ENCODE results near the gene IGSF21.

The IGSF21 gene

GRCh38 chr1:18253093-18253492 is 145.5 kb downstream of the IGSF21 start:
- in situ Hi-C loops (cut with HindIII; ENCODE audit: low sequenced_read_pairs), result no loop called here

- in situ Hi-C loops (cut with HindIII; ENCODE audit: low sequenced_read_pairs), result no loop called here
These were observed 149.0 kb downstream of the IGSF21 start for GRCh38 chr1:18256282-18257235.

- in situ Hi-C loops (cut with HindIII; ENCODE audit: low sequenced_read_pairs), result no loop called here
These were observed 150.2 kb downstream of the IGSF21 start for GRCh38 chr1:18257778-18258177.

GRCh38 chr1:18261891-18262290 is 154.3 kb downstream of the IGSF21 start:
- in situ Hi-C loops (cut with HindIII; ENCODE audit: low sequenced_read_pairs), result no loop called here

DNA sequence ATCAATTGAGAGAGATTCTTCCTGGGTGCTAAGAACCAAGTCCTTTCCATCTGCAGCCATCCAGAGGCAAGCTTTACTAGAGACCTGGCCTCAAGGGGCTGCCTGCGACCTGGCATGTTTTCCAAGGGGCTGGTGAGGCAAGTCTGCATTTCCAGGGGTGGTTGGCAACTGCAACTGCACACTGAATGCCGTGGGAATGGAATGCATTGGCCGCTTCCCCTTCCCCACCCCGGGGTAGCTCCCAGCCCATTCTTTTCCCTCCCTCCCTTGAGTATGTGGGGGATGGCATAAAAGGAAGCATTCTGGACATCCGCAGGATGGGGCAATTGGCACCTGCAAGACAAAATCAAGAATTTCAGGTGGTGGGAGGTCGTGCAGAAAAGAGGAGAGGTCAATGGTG is 155.1 kb downstream of the IGSF21 start:
- in situ Hi-C loops (cut with HindIII; ENCODE audit: low sequenced_read_pairs), result no loop called here

GRCh38 chr1:18263547-18264120 is 156.0 kb downstream of the IGSF21 start:
- in situ Hi-C loops (cut with HindIII; ENCODE audit: low sequenced_read_pairs), result no loop called here

DNA sequence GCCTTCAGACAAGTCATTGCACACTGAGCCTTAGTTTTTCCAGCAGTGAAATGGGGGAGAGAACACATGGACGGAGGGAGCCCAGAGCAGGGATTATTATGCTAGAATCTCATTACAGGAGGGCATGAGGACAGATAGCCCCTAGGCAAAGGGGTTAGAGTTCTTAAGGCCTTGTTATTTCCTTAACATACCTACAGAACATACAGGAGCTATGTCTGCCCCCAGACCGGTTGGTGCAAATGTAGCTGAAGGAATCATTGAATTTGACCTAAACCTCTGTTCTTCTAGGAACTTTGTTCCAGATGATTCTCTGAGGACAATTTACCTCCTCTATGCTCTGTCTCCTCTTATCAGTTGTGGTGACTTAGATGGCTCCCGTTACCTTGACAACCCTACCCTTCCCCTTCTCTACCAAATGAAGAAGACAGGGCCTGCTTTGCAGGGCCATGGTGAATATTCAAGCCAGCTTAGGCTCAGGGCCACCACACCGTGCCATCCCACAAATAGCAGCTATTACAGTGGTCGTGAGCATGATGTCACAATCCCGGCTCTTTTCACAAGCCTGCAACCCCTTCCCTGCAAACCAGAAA is 156.9 kb downstream of the IGSF21 start:
- in situ Hi-C loops (cut with HindIII; ENCODE audit: low sequenced_read_pairs), result no loop called here

DNA sequence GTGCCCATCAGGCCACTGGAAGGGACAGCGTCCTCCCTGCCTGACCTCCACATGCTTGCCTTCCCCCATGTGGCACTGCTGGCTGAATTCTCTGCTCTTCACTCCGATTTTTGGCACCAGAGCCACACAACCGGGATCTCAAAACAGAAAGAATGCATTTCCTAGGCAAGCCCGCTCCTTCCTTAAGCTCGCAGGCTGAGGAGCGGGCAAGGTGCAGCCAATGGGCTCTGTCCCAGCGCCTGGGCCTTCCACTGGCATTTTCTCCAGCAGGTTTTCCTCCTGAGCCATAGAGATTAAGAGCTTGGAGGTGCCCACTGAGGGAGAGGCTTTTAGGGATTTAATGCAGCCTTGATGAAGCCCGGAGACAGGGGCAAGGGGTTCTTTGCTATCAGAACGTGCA is 158.0 kb downstream of the IGSF21 start:
- in situ Hi-C loops (cut with HindIII; ENCODE audit: low sequenced_read_pairs), result no loop called here

DNA sequence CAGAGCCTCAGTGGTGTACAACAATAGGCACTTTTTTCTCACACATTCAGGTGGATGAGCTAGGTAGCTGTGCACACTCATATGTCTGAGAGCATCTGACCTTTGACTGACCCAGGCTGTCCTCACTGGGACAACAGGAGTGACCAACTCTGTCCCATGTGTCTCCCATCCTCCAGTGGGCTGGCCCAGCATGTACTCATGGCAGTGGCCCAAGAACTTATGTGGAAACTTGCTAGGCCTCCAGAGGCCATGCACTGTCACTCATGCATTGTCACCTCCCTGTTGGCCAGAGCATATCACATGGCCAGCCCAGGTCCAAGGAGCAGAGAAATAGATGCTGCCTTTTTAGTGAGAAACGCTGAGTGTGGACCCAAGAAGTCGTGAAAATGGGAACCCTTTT is 158.8 kb downstream of the IGSF21 start:
- in situ Hi-C loops (cut with HindIII; ENCODE audit: low sequenced_read_pairs), result no loop called here

- in situ Hi-C loops (cut with HindIII; ENCODE audit: low sequenced_read_pairs), result no loop called here
These were observed 163.7 kb downstream of the IGSF21 start for GRCh38 chr1:18271336-18271735.

GRCh38 chr1:18278946-18279345 is 171.3 kb downstream of the IGSF21 start:
- in situ Hi-C loops (cut with HindIII; ENCODE audit: low sequenced_read_pairs), result no loop called here

GRCh38 chr1:18279351-18280074 is 171.9 kb downstream of the IGSF21 start:
- in situ Hi-C loops (cut with HindIII; ENCODE audit: low sequenced_read_pairs), result no loop called here

DNA sequence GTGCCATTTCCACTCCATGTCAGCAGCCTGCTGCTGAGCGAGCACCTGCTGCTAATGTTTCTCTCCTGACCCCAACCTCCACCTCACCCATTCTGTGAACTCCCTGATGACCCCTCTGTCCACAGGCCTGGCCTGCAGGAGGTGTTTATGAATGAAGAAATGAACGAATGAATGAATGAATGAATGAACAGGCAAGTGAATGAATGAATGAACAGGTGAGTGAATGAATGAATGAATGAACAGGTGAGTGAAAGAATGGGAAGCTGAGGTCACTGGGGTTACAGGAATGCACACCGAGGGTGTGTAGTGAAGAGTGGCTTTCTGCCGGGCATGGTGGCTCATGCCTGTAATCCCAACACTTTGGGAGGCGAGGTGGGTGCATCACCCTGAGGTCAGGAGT is 173.4 kb downstream of the IGSF21 start:
- in situ Hi-C loops (cut with HindIII; ENCODE audit: low sequenced_read_pairs), result no loop called here

DNA sequence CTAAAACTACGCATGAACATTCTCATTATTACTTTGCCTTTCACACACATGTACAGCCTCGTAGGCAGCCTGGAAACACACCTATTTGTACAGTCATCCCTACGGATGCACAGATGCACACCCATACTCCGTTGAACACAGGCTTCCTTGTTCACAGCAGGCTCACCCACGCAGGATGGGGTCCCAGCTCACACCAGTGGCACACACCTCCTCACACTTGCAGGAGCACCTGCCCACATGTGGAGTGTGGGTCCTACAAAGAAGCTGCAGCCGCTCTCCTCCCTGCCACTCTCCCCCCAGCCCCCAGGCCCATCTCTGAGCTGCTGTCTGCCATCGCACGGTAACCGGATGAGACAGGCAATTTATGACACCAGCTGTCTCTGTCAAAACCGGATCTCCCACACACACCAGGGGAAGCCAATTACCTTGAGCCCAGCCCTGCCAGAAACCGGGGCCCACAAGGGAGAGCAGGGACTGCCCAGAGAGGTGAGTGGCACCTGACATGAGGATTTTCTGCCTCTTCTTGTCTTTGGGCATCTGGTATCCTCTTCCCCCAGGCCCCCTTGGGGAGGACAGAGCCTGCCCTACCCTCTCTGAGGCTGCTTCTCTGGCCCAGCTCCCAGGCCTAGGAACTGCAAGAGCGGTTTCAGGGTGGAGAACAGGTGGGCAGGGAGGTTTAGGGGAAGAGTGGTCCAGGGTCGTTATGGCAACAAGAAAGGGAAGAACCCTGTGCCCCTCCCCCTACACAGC is 175.4 kb downstream of the IGSF21 start:
- in situ Hi-C loops (cut with HindIII; ENCODE audit: low sequenced_read_pairs), result no loop called here

- in situ Hi-C loops (cut with HindIII; ENCODE audit: low sequenced_read_pairs), result no loop called here
These were observed 176.2 kb downstream of the IGSF21 start for GRCh38 chr1:18283601-18284385.

DNA sequence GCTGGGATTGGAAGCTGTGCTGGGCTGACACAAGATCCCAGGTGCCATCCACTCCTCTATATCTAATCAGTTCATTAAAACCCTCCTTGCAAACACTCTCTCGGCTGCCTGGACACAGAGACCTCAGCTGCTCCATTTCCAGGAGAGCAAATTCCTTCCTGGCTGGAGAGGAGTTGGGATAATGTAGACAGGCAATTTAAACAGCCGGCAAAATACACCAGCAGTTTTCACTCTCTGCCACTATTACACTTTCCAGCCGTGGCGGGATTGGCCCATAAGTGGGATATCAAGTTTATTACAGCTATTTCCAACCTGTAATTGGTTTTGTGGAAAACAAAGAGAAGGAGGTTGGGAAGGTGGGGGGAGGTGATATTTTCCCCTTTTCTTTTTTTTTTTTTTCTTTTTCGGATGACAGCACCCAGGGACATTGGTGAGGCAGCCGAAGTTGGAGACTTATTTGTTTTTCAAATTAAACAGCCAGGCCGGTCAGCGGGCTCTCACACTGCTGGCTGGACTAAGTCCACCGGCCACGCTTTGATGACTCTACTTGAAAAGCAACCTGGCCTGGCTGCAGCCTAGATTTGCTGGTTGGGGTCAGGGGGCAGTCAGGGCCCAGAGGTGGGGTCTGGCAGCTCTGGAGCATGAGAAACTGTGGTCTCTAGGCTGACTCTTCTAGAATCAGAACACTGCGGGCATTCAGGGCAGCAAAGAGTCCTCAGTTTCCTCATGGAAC is 177.4 kb downstream of the IGSF21 start:
- in situ Hi-C loops (cut with HindIII; ENCODE audit: low sequenced_read_pairs), result no loop called here

GRCh38 chr1:18285538-18285924 is 177.9 kb downstream of the IGSF21 start:
- in situ Hi-C loops (cut with HindIII; ENCODE audit: low sequenced_read_pairs), result no loop called here

GRCh38 chr1:18288722-18289121 is 181.1 kb downstream of the IGSF21 start:
- in situ Hi-C loops (cut with HindIII; ENCODE audit: low sequenced_read_pairs), result no loop called here

- in situ Hi-C loops (cut with HindIII; ENCODE audit: low sequenced_read_pairs), result no loop called here
These were observed 182.0 kb downstream of the IGSF21 start for GRCh38 chr1:18289597-18289996.

All from DLD1 (cell line).